Nephron (organoid): Measurements from ENCODE around the gene SEMA4B.
"Not testable (repeated sequence)": the region's sequence is repeated elsewhere in the genome, so short reads cannot be mapped to it uniquely, and the experiment has no call there.

ENCODE experiments used
- H3K27ac Mint-ChIP-seq, 3 experiments: 2 replicates each; pipeline ENCODE4 v1.8.0; 2020; ENCODE audit warnings: mixed read lengths in 3 of 3, mild to moderate bottlenecking in 2 of 3, moderate library complexity in 1 of 3
- H3K27me3 Mint-ChIP-seq: 2 replicates; pipeline ENCODE4 v1.8.0; 2021; ENCODE audit warnings: low read depth, mild to moderate bottlenecking, moderate library complexity, mixed read lengths
- H3K36me3 Mint-ChIP-seq: 2 replicates; pipeline ENCODE4 v1.8.0; 2020; ENCODE audit warnings: low read depth, mixed read lengths
- H3K4me1 Mint-ChIP-seq: 2 replicates; pipeline ENCODE4 v1.8.0; 2020; ENCODE audit warnings: mixed read lengths
- H3K4me3 Mint-ChIP-seq, 3 experiments: 2 replicates each; pipeline ENCODE4 v1.8.0; 2020; ENCODE audit warnings: mild to moderate bottlenecking in 3 of 3, mixed read lengths in 3 of 3, moderate library complexity in 2 of 3
- H3K9me3 Mint-ChIP-seq: 2 replicates; pipeline ENCODE4 v1.8.0; 2020; ENCODE audit warnings: mixed read lengths
- TF ChIP-seq, protein P1 (sequence below), 3 experiments: fragments of 200-600 bp; sonication (generic); IDR thresholded peaks; one replicate each; pipeline ENCODE4 v1.5.0; 2021; ENCODE audit warnings: antibody characterized with exemption in 3 of 3; ENCODE audit not compliant: unreplicated experiment in 3 of 3

The SEMA4B gene

DNA sequence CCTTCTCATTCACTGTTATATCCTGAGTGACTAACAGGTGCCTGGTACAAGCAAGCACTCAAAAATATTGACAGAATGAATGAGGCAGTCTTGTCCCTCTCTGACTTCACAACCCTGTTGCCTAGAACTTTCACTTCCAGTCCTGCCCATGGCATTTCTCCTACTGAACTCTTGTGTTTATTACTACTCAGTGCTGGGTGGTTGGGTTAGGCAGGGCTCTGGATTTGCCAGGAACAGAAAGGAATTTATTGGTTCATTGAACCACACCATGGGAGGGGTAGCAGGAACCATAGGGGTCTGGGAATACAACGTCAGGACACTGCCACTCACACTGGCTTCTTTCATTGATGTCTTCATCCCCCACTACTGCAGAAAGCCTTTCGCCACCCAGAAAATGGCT lies 41.9 kb upstream of the SEMA4B start:
- TF ChIP-seq, protein P1, sequence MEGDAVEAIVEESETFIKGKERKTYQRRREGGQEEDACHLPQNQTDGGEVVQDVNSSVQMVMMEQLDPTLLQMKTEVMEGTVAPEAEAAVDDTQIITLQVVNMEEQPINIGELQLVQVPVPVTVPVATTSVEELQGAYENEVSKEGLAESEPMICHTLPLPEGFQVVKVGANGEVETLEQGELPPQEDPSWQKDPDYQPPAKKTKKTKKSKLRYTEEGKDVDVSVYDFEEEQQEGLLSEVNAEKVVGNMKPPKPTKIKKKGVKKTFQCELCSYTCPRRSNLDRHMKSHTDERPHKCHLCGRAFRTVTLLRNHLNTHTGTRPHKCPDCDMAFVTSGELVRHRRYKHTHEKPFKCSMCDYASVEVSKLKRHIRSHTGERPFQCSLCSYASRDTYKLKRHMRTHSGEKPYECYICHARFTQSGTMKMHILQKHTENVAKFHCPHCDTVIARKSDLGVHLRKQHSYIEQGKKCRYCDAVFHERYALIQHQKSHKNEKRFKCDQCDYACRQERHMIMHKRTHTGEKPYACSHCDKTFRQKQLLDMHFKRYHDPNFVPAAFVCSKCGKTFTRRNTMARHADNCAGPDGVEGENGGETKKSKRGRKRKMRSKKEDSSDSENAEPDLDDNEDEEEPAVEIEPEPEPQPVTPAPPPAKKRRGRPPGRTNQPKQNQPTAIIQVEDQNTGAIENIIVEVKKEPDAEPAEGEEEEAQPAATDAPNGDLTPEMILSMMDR (IDR thresholded peaks at IDR 0.05; ENCODE audit: unreplicated experiment in 3 of 3): no peak
- Mint-ChIP-seq H3K27ac (peak overlapping the region; percentile 91 to 96 (median 96)), H3K27me3 (no peaks in the 10 kb centered on the region), H3K4me3 (no peak overlapping the region), H3K9me3 (no peaks in the 10 kb centered on the region), H3K4me1 (peaks cover 27% of the 10 kb centered on the region), H3K36me3 (no peaks in the 10 kb centered on the region)

DNA sequence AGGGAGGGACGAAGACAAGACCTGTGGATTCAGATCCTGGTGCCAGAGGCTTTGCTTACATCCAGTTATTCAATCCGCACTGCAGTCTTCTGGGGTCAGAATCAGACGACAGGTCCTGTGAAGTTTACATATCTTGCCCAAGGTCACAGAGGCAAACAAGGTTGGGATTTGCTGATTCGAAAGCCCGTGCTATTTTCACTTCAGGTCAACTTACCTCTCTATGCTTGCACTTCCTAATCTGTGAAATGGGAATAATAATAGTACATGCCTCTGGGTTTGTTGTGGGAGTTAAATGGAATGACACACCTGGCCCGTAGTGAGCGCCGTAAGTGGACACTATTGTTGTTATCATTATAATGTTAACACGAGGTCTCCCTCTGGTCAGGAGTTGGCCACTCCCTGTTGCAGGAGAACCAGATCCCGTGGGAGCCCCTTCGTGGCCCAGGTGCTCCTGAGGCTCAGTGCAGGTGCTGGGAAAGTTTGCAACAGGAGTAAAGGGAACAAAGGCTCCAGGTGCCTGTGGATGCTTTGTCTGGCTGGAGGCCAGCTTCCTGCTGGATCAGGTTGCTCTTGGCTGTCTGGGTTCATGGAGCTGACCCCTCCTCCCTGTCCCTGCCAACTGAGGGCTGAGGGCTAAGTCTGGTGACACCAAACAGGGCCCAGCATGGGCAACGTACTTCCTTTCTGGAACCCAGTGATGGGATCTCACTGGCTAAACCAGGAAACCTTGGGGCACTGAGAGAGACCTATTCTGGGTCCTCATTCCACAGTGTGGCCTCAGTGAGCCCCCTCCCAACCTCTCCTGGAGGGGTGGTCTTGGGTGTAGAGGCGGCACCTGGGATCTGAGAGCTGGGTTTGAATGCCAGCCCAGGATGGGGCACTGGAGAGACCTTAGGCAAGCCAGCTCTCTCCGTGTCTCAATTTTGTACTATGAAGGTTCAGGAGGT lies 40.1 kb upstream of the SEMA4B start:
- Mint-ChIP-seq H3K27ac (peak overlapping the region; percentile 50 to 56 (median 55)), H3K9me3 (no peaks in the 10 kb centered on the region), H3K4me3 (no peak overlapping the region), H3K36me3 (no peaks in the 10 kb centered on the region), H3K27me3 (no peaks in the 10 kb centered on the region), H3K4me1 (peaks cover 27% of the 10 kb centered on the region)
- TF ChIP-seq, protein P1 (IDR thresholded peaks at IDR 0.05; ENCODE audit: unreplicated experiment in 3 of 3): no peak

DNA sequence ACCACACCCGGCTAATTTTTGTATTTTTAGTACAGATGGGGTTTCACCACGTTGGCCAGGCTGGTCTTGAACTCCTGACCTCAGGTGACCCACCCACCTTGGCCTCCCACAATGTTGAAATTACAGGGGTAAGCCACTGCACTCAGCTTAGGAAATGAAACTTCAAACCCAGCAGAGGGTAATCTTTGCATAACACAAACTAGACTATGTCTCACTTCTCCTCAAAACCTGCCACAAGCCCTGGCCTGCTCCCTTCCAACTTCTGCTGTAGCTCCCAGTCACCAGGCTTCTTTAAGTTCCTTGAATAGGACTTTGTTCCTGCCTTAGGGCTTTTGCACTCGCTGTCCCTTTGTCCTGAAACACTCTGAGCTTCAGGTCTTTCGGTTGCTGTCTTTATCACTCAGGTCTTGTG lies 39.2 kb upstream of the SEMA4B start:
- no peaks in the 10 kb centered on the region for H3K9me3 Mint-ChIP-seq
- peak overlapping the region in 2 of 3 experiments; percentile 35 to 51 for H3K27ac Mint-ChIP-seq
- no peaks in the 10 kb centered on the region for H3K27me3 Mint-ChIP-seq
- H3K36me3 Mint-ChIP-seq: no peaks in the 10 kb centered on the region
- TF ChIP-seq, protein P1 (IDR thresholded peaks at IDR 0.05; ENCODE audit: unreplicated experiment in 3 of 3): no peak
- H3K4me1 Mint-ChIP-seq: peaks cover 28% of the 10 kb centered on the region
- no peak overlapping the region for H3K4me3 Mint-ChIP-seq

DNA sequence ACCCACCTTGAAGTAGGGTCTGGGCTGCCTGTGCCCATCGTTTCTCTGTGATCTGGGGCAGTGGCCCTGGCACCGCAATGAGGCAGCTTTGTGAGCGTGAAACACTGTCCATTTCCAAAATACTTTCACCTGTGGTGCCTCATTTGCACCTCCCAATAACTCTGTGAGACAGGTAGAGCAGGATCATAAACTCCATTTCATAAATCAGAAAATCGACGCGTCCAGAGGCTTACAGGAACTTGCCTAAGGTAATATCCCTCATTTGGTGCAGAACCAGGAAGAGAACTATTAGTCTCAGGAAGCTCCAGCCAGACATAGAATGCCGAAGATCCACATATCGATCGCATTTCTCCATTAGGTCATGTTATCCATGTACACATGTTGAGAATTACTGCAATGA lies 38.2 kb upstream of the SEMA4B start:
- Mint-ChIP-seq H3K27me3 (no peaks in the 10 kb centered on the region), H3K27ac (peak overlapping the region in 2 of 3 experiments; percentile 6 to 64), H3K4me1 (peaks cover 21% of the 10 kb centered on the region), H3K4me3 (no peak overlapping the region), H3K9me3 (no peaks in the 10 kb centered on the region), H3K36me3 (no peaks in the 10 kb centered on the region)
- TF ChIP-seq, protein P1 (IDR thresholded peaks at IDR 0.05; ENCODE audit: unreplicated experiment in 3 of 3): no peak

DNA sequence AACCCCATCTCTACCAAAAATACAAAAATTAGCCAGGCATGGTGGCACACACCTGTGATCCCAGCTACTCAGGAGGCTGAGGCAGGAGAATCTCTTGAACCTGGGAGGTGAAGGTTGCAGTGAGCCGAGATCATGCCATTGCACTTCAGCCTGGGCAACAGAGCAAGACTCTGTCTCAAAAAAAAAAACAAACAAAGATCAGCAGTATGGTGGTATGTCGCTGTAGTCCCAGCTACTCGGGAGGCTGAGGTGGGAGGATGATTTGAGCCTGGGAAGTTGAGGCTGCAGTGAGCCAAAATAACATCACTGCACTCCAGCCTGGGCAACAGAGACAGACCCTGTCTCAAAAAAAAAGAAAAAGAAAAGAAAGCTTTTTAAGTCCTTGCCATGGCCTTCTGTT lies 36.9 kb upstream of the SEMA4B start:
- not testable (repeated sequence) for H3K4me1 Mint-ChIP-seq

DNA sequence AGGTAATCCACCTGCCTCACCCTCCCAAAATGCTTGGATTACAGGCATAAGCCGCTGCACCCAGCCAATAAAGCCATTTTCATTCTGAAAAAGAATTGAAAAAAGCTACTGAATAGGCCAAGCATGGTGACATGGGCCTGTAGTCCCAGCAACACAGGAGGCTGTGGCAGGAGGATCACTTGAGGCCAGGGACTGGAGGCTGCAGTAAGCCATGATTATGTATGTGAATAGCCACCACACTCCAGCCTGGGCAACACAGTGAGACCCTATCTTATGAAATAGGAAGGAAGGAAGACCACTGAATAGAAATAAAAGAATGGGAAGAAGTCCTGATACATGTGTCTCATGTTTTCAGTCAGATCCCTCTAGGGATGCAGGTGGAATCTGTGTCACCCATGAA lies 36.0 kb upstream of the SEMA4B start:
- Mint-ChIP-seq H3K27me3 (no peaks in the 10 kb centered on the region), H3K27ac (peak overlapping the region; percentile 73 to 92 (median 87))

More for the DNA sequence above, 36.9 kb upstream of the SEMA4B start:
- H3K9me3 Mint-ChIP-seq, H3K27ac Mint-ChIP-seq, H3K27me3 Mint-ChIP-seq, H3K36me3 Mint-ChIP-seq, H3K4me3 Mint-ChIP-seq: not testable (repeated sequence)

More for the DNA sequence above, 36.0 kb upstream of the SEMA4B start:
- Mint-ChIP-seq H3K9me3 (no peaks in the 10 kb centered on the region), H3K4me3 (no peak overlapping the region), H3K4me1 (peaks cover 7% of the 10 kb centered on the region), H3K36me3 (no peaks in the 10 kb centered on the region)
- TF ChIP-seq, protein P1 (IDR thresholded peaks at IDR 0.05; ENCODE audit: unreplicated experiment in 3 of 3): no peak
